IMR-90 (cell line): ENCODE data around the gene FEV. TPM values are rescaled to one million over a fixed set of nuclear protein-coding genes. Genes with fewer than 3 reads are reported as not detected.

Experiments used
- ATAC-seq: fragments of 200-7000 bp; cut with Tn5 transposase; 2 replicates; pipeline ENCODE4 v1.9.1; 2020; ENCODE audit warnings: low read depth, mild to moderate bottlenecking, moderate library complexity
- BruUV-seq: library from RNA; stranded (reverse); fragments of 400-500 nt; replicated peaks from 2 replicates; lab custom pipeline; 2021; lab: Mats Ljungman, UMichigan
- CTCF ChIA-PET: fragments of 300-600 bp; formaldehyde crosslinking; extraction: SDS; loops from one replicate; lab custom pipeline; 2021; ENCODE audit warnings: antibody characterized with exemption; lab: Yijun Ruan, JAX
- POLR2A ChIA-PET: fragments of 300-600 bp; sonication (Branson Sonifier 250); formaldehyde crosslinking; loops from one replicate; lab custom pipeline; 2022; ENCODE audit warnings: antibody characterized with exemption; ENCODE audit not compliant: unreplicated experiment; lab: Charles Lee
- DNase-seq: peaks from one replicate; pipeline ENCODE4 v3.0.0; 2013
- H2AFZ ChIP-seq: replicated peaks from 2 replicates; pipeline ENCODE3; 2013; ENCODE audit warnings: low read length, mild to moderate bottlenecking; ENCODE audit not compliant: poor library complexity
- H2AK5ac ChIP-seq: 2 replicates; pipeline ENCODE4 v1.6.1; 2013; ENCODE audit warnings: low read depth, low read length, inconsistent platforms
- H2AK9ac ChIP-seq: replicated peaks from 2 replicates; pipeline ENCODE3; 2013; ENCODE audit warnings: mild to moderate bottlenecking, low read depth, low read length, moderate library complexity; ENCODE audit not compliant: poor library complexity
- H2BK120ac ChIP-seq: 2 replicates; pipeline ENCODE4 v1.6.1; 2013; ENCODE audit warnings: low read depth, low read length, inconsistent platforms
- H2BK15ac ChIP-seq: 3 replicates; pipeline ENCODE4 v1.6.1; 2013; ENCODE audit warnings: low read depth, low read length, inconsistent platforms
- H2BK20ac ChIP-seq: 2 replicates; pipeline ENCODE4 v1.6.1; 2013; ENCODE audit warnings: low read depth, mild to moderate bottlenecking, inconsistent platforms, low read length, moderate library complexity
- H2BK5ac ChIP-seq: 2 replicates; pipeline ENCODE4 v1.6.1; 2013; ENCODE audit warnings: mild to moderate bottlenecking, low read depth, low read length, inconsistent platforms; ENCODE audit not compliant: poor library complexity, severe bottlenecking
- H3K14ac ChIP-seq: replicated peaks from 2 replicates; pipeline ENCODE4 v1.6.1; 2013; ENCODE audit warnings: low read depth, low read length, inconsistent platforms
- H3K18ac ChIP-seq: 2 replicates; pipeline ENCODE4 v1.6.1; 2013; ENCODE audit warnings: low read depth, low read length, control low read depth
- H3K23ac ChIP-seq: 2 replicates; pipeline ENCODE4 v1.6.1; 2013; ENCODE audit warnings: low read depth, low read length, inconsistent platforms
- H3K27ac ChIP-seq: 2 replicates; pipeline ENCODE4 v1.5.1; 2013; ENCODE audit warnings: mild to moderate bottlenecking, control low read depth, low read length; ENCODE audit not compliant: insufficient read depth
- H3K27me3 ChIP-seq: 2 replicates; pipeline ENCODE4 v1.6.1; 2013; ENCODE audit warnings: low read length; ENCODE audit not compliant: control insufficient read depth, insufficient read depth
- H3K36me3 ChIP-seq: 2 replicates; pipeline ENCODE4 v1.6.1; 2013; ENCODE audit warnings: low read length, mixed read lengths; ENCODE audit not compliant: control insufficient read depth, insufficient read depth
- H3K4ac ChIP-seq: 2 replicates; pipeline ENCODE4 v1.6.1; 2013; ENCODE audit warnings: low read depth, low read length, inconsistent platforms
- H3K4me1 ChIP-seq: 2 replicates; pipeline ENCODE4 v1.6.1; 2013; ENCODE audit warnings: low read length, mixed read lengths; ENCODE audit not compliant: control insufficient read depth, insufficient read depth
- H3K4me2 ChIP-seq: 2 replicates; pipeline ENCODE4 v1.6.1; 2013; ENCODE audit warnings: low read depth, mild to moderate bottlenecking, control low read depth, low read length, moderate library complexity
- H3K4me3 ChIP-seq: 2 replicates; pipeline ENCODE4 v1.5.1; 2013; ENCODE audit warnings: low read depth, mild to moderate bottlenecking, control low read depth, low read length, moderate library complexity; ENCODE audit not compliant: insufficient read depth
- H3K56ac ChIP-seq: 2 replicates; pipeline ENCODE4 v1.6.1; 2013; ENCODE audit warnings: low read length, inconsistent platforms; ENCODE audit not compliant: insufficient read depth; ENCODE audit errors: extremely low read depth
- H3K79me1 ChIP-seq, 2 experiments: 2 replicates each; pipeline ENCODE4 v1.6.1; 2013; ENCODE audit warnings: low read length in 2 of 2, inconsistent platforms in 1 of 2, low read depth in 1 of 2
- H3K9ac ChIP-seq: 2 replicates; pipeline ENCODE4 v1.6.1; 2013; ENCODE audit warnings: low read depth, low read length, control low read depth
- H3K9me1 ChIP-seq: 2 replicates; pipeline ENCODE4 v1.6.1; 2013; ENCODE audit warnings: low read length, inconsistent platforms; ENCODE audit not compliant: insufficient read depth
- H3K9me3 ChIP-seq: 2 replicates; pipeline ENCODE4 v1.6.1; 2013; ENCODE audit warnings: low read length; ENCODE audit not compliant: control insufficient read depth, insufficient read depth
- H4K20me1 ChIP-seq: 2 replicates; pipeline ENCODE4 v1.6.1; 2013; ENCODE audit warnings: low read length, inconsistent platforms; ENCODE audit not compliant: insufficient read depth
- H4K5ac ChIP-seq: 2 replicates; pipeline ENCODE4 v1.6.1; 2013; ENCODE audit warnings: mild to moderate bottlenecking, low read depth, low read length, control low read depth
- H4K8ac ChIP-seq, 2 experiments: 2 replicates each; pipeline ENCODE4 v1.6.1; 2013; ENCODE audit warnings: low read depth in 2 of 2, low read length in 2 of 2, control low read depth in 1 of 2, inconsistent platforms in 1 of 2
- H4K91ac ChIP-seq: 2 replicates; pipeline ENCODE4 v1.6.1; 2013; ENCODE audit warnings: low read depth, low read length, inconsistent platforms; ENCODE audit not compliant: insufficient read depth
- FOS ChIP-seq: fragments of 150-350 bp; IDR thresholded peaks from 2 replicates; pipeline ENCODE4 v1.6.1; 2016; ENCODE audit warnings: low read depth, low read length
- MAFK ChIP-seq: IDR thresholded peaks from 2 replicates; pipeline ENCODE4 v1.6.1; 2012; ENCODE audit warnings: low read depth, low read length, improper control_type of control experiment
- MAZ ChIP-seq: IDR thresholded peaks from 2 replicates; pipeline ENCODE4 v1.6.1; 2012; ENCODE audit warnings: low read depth, mild to moderate bottlenecking, low read length, improper control_type of control experiment, moderate library complexity, borderline replicate concordance
- POLR2A ChIP-seq: IDR thresholded peaks from 2 replicates; pipeline ENCODE4 v1.6.1; 2012; ENCODE audit warnings: mild to moderate bottlenecking, low read depth, low read length
- RCOR1 ChIP-seq: IDR thresholded peaks from 2 replicates; pipeline ENCODE4 v1.6.1; 2012; ENCODE audit warnings: mild to moderate bottlenecking, low read length, improper control_type of control experiment; ENCODE audit not compliant: insufficient replicate concordance
- WGBS, 2 experiments: methylation state at CpG; one replicate each; pipeline versions ENCODE4 v1.1.5 to v1.1.7; 2013; ENCODE audit warnings: missing lambda C conversion rate in 2 of 2; ENCODE audit not compliant: insufficient read length in 1 of 2; ENCODE audit errors: extremely low coverage in 2 of 2; 5-methylcytosine and 5-hydroxymethylcytosine counted together
- dilution Hi-C: fragments of 300-500 bp; cut with HindIII; formaldehyde crosslinking; loops from one replicate; pipeline ENCODE4 v1.14.3; 2018; ENCODE audit warnings: low sequenced_read_pairs; ENCODE audit not compliant: unreplicated experiment
- in situ Hi-C: fragments of 300-500 bp; cut with MboI; formaldehyde crosslinking; loops from 3 replicates; pipeline ENCODE4 v1.14.3; 2019; ENCODE audit warnings: low sequenced_read_pairs, inconsistent platforms, mixed read lengths
- intact Hi-C: fragments of 100-400 bp; cut with micrococcal nuclease; formaldehyde crosslinking; loops from 2 replicates; pipeline ENCODE4 v1.10.0; 2022
- polyA plus RNA-seq, 3 experiments: library from polyadenylated mRNA; depleted of rRNA; stranded (reverse); fragments of >200 nt; gene quantifications; 2 replicates each; pipeline ENCODE4 v1.2.3, GENCODE V29; 2012; ENCODE audit warnings: low replicate concordance in 1 of 3
- total RNA-seq: library from RNA; depleted of rRNA; stranded (reverse); fragments of >200 nt; gene quantifications from 2 replicates; pipeline ENCODE4 v1.2.3, GENCODE V29; 2012
- TF ChIP-seq, protein P1 (sequence below): conservative IDR thresholded peaks from 2 replicates; pipeline ENCODE4 v1.5.1; 2012; ENCODE audit warnings: mild to moderate bottlenecking, low read depth, low read length, improper control_type of control experiment

The FEV gene
- total and polyA plus RNA-seq, 2 of the 4 experiments (the other 2 are of a cell fraction) = not detected

DNA sequence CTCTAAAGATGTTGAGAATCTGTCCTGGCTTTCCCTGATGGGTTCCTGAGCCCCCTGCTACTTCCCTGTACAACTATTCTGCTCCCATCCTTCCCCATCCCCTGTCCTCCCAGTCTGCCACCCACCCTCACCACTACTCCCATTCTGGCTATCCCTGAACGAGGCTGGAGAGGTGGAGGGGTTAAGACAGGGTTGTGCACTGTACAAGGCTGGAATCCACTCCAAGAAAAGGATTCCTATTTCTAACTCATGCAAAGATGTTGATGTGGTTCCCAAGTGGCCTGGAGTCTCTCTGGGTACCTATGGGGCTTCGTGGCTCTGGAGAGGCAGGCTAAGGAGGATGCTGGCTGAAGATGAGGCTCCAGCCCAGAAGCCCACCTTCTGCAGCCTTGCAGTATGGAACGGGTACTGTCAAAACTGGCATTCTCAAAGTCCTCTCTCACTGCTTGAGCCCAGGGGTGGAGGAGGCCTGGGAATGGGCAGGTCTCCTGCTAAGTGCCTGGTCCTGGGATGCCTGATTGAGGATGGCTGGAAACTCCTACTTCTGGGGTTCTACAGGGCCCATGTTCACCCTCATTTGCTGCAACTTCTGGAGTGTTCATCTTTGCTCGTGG, 1.3 kb upstream of the FEV start:
- Histone ChIP-seq H4K20me1 (peaks cover 3% of the 10 kb centered on the region; the same call in 1 of the 2 replicates), H3K9me3 (no peaks in the 10 kb centered on the region), H3K4me1 (0 out of 2 replicates have a peak, but pooled peaks cover 2% of the 10 kb centered on the region), H3K56ac (no peak overlapping the region), H3K4ac (no peak overlapping the region), H3K27me3 (peaks cover 94% of the 10 kb centered on the region), H3K23ac (no peak overlapping the region), H2BK20ac (no peak overlapping the region), H3K36me3 (no peaks in the 10 kb centered on the region), H4K91ac (no peak overlapping the region), H2AK9ac (no peak overlapping the region), H4K5ac (no peak overlapping the region), H2BK15ac (no peak overlapping the region), H2AFZ (no peak overlapping the region), H3K9me1 (no peaks in the 10 kb centered on the region; the same call in 1 of the 2 replicates), H2BK120ac (no peak overlapping the region), H3K27ac (no peak overlapping the region), H3K4me2 (no peak overlapping the region), H4K8ac (no peak overlapping the region), H2BK5ac (no peak overlapping the region), H3K9ac (no peak overlapping the region), H3K14ac (no peak overlapping the region), H3K18ac (no peak overlapping the region), H3K79me1 (no peaks in the 10 kb centered on the region), H2AK5ac (no peak overlapping the region), H3K4me3 (no peak overlapping the region)
- in situ Hi-C loops (no loop called here), dilution Hi-C loops (no loop called here), intact Hi-C loops (no loop called here)
- TF ChIP-seq RCOR1 (no peak), POLR2A (no peak), FOS (no peak), MAZ (no peak), MAFK (no peak)
- TF ChIP-seq, protein P1, sequence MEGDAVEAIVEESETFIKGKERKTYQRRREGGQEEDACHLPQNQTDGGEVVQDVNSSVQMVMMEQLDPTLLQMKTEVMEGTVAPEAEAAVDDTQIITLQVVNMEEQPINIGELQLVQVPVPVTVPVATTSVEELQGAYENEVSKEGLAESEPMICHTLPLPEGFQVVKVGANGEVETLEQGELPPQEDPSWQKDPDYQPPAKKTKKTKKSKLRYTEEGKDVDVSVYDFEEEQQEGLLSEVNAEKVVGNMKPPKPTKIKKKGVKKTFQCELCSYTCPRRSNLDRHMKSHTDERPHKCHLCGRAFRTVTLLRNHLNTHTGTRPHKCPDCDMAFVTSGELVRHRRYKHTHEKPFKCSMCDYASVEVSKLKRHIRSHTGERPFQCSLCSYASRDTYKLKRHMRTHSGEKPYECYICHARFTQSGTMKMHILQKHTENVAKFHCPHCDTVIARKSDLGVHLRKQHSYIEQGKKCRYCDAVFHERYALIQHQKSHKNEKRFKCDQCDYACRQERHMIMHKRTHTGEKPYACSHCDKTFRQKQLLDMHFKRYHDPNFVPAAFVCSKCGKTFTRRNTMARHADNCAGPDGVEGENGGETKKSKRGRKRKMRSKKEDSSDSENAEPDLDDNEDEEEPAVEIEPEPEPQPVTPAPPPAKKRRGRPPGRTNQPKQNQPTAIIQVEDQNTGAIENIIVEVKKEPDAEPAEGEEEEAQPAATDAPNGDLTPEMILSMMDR = no peak
- ChIA-PET POLR2A (no interaction called here), CTCF (no interaction called here)
- WGBS, 2 experiments = 0% methylated on average over 1 of the region's 4 CpGs; no CpG with 5 or more reads in 1 of the 2 experiments
- DNase-seq (no peak), ATAC-seq (no peak)
- BruUV-seq = no TSS peak
